ENCODE results near the gene MAP3K20.
"Not testable (repeated sequence)": the region's sequence is repeated elsewhere in the genome, so short reads cannot be mapped to it uniquely, and the experiment has no call there.

MAP3K20 gene

GRCh38 chr2:173075781-173076580 lies at the start of gene MAP3K20:
MAP3K20 (plus strand) TSS chr2:173075846; CDS start chr2:173091032, 15,186 bp downstream.
- DNase-seq = peak; percentile 78

DNA sequence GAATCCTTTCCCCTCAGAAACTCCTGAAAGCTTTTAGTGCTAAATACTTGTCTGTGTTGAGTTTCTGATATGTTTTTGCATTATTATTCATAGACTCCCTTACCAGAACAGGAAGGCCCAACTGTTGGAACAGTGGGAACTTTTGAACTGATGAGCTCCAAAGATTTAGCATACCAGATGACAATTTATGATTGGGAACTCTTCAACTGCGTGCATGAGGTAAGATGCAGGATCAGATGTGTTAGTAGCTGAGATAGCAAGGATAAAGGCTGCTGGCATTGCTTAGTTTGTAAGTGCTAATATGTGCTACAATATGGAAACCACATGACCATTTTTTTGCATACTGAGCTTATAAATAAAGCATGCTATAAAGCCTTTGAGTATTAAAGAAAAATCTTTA lies 49.2 kb upstream of the MAP3K20 start:
- no peak for DNase-seq

DNA sequence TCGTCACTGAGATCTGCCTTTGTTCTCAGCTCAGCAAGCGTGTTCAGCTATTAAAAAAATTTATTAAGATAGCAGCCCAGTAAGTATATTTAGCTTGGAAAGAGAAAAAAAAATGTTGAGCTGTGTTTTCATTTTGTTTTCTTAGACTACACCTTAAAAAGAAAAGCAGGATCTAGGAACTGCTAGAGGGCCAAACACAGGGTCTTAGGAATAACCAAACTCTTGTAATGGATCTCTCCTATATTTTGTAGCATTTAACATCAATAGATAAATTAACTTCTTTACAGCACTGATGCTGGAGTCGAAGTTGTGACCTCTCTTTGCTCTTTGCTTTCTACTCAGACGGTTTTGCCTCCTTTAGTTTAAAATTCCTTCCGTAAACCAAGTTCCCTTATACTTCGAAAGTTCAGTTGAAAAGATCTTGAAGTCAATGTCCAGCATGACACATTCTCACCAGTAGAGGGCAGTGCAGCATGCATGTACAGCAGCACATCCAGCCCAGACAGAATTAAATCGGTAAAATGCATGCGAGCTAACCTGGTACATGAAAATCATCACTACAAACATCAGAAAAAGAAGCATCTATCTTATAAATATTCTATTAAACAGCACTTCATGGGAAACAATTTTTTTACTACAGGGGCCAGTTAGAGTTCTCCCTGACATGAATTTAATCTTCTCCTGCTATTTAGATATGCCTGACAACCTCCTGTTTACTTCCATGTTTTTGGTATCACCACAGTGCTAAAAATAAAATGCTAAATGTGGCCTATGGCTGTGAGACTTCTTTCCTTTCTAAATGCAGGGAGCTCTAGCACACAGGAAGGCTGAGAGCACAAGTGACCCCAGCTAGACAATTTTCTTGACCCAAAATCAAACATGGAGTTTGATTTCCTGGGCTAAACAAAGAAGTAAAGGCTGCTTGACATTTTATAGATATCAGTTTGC lies 48.2 kb upstream of the MAP3K20 start:
- DNase-seq = peak; percentile 73

- no peak for DNase-seq
Observed at GRCh38 chr2:173028141-173028540, 47.5 kb upstream of the MAP3K20 start.

GRCh38 chr2:173028671-173029070 lies 47.0 kb upstream of the MAP3K20 start:
- DNase-seq = no peak

DNA sequence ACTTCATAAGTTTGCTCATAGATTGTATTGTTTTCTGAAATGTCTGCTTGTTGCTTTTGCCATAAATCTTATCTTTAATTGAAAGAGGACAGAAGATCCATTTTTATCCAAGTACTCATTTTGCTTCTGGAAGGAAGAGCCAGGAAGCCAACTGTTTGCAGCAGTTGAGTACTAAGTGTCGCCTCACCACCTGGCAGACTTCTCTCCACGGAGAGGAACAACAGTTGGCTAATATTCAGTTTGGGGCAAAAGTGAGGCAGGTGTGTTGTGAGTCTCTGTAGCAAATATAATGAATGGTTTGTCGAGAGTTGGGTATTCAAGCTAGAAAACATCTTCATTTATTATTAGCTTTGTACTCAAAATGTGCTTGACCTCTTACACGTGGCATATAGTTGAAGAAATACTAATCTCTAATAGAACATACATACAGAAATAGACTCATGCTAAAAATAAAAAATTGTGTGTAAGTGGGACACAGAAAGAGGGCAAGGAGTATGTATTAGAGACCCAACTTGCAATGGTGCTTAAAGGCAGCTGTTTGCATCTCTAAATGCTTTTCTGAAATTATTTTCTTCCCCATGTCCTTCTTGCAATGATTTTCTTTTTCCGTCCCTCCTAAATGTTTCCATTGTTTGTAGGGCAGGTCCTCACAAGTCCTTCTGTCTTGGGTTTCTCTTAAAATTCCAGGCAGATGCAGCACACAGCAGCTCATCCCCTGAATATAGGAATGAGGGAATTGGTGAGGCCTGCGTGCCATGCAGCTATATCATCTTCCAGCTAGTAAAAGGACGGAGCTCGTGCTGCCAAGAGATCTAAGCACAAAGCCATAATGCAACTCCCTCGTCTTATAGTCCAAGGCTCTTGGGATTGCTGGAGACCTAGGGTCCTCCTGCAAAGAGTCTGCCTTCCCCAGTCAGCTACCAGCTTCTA lies 44.8 kb upstream of the MAP3K20 start:
- DNase-seq = no peak

GRCh38 chr2:173032032-173032431 lies 43.6 kb upstream of the MAP3K20 start:
- DNase-seq = no peak

DNA sequence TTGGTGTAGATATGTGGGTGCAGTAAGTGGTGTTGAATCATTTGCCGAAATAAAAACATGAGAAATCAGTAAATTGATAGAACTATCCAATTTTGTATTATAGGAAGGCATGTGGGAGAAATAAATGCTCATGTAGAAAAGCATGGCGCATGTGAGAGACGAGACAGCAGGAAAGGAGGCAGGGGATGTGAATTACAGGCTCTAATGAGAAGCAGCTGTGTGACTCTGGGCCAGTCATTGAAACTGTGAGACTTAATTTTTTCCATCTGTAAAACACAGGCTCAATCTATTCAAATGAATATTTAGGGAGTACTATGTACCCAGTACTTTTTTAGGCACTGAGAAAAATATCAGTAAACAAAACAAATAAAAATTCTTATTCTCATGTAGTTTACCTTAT lies 42.6 kb upstream of the MAP3K20 start:
- DNase-seq = no peak

- no peak for DNase-seq
Observed at GRCh38 chr2:173034143-173034542, 41.5 kb upstream of the MAP3K20 start.

- no peak for DNase-seq
Observed at GRCh38 chr2:173037245-173038120, 38.2 kb upstream of the MAP3K20 start.

DNA sequence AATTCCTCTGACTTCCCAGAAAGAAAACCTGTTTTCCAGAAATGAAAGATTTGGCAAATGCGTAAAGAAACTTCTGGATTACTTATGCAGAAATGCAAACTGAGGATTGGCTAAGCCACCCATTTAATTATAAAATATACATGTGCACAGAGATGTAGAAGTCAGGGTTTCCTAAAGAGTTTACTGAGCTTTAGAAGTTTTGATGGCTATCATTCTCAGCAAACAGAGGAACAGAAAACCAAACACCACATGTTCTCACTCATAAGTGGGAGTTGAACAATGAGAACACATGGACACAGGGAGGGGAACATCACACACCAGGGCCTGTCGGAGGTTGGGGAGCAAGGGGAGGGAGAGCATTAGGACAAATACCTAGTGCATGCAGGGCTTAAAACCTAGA lies 37.4 kb upstream of the MAP3K20 start:
- DNase-seq = not testable (repeated sequence)

DNA sequence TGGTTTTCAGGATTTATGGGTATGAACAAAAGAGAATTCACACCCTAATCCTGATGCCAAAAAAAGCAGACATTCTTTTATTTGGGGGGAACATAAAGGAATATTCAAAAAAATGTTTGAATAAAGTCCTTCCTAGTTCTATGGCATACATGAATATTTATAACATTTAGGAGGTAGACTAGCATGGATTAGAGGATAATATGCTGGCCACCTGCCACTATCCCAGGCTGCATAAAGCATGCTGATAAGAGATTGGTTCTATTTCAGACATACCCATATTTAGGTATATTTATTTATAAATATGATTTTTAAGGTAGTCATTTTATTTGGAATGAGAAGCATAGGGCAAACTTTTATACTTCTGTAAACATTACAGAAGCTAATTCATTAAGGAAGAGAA lies 34.9 kb upstream of the MAP3K20 start:
- no peak for DNase-seq

GRCh38 chr2:173043476-173043875 lies 32.2 kb upstream of the MAP3K20 start:
- no peak for DNase-seq

DNA sequence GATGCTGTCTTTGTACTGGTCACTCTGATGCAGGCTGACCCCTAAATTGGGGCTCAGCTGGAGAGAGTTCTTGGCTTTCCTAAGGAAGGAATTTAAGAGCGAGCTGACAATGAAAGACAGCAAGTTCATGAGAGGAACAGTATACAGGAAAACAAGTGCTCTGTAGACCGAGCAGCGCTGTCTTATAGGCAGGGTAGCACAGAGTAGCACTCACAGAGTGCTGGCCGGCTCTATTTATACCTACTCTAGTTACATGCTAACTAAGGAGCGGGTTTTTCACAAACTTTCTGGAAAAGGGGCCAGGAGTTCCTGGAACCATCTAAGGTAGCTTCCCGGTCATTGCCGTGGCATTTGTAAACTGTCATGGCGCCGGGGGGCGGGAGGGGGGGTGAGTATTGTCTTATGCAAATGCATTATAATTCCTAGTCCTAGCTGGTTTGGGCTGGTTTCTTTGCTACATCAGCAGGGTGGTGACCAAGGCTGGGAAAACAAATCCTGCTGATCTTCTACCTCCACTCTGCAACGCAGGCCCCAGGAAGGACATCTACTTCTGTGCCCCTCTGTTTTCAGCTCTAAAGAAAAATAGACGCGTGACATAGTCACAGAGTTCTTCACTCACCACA lies 31.6 kb upstream of the MAP3K20 start:
- DNase-seq = no peak

GRCh38 chr2:173044686-173045085 lies 31.0 kb upstream of the MAP3K20 start:
- no peak for DNase-seq

- no peak for DNase-seq
Observed at GRCh38 chr2:173045181-173045580, 30.5 kb upstream of the MAP3K20 start.

GRCh38 chr2:173048522-173048896 lies 27.1 kb upstream of the MAP3K20 start:
- DNase-seq = no peak

DNA sequence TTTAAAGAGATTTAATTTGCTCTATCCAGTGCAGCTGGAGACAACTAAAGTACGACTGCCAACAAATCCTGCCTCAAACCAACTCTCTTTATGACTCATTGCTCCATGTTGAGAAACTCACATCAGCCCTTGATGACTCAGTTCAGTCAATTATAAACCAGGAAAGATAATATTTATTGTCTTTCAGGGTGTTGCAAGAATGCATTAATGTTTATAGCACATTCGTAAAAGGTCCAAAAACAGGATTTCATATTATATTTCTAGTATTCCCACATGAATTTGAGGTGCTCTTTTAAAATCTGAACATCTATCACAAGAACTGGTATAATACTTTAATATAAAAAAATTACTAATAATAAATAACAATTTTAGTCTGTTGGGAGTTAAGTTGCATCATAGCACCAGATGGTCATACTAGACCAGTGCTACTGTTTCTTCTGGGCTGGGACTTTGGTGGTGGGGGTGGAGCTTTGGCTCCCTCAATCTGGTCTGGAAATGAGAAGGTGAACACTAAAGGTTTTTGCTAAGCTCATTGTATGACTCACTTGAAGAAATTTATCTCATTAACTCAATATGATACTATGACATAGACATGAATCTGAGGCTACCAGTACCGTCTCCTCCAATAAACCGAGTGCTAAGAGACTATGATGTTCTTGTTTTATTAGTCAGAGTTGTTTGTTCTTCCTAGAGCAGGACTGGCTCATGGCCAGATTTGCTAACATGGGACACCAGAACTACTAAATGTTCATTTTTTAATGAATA lies 26.6 kb upstream of the MAP3K20 start:
- peak; percentile 99 for DNase-seq

GRCh38 chr2:173049831-173050230 lies 25.8 kb upstream of the MAP3K20 start:
- no peak for DNase-seq

GRCh38 chr2:173050684-173051083 lies 25.0 kb upstream of the MAP3K20 start:
- no peak for DNase-seq
